Tibial nerve (tissue), 3 donors: ENCODE measurements around the gene RNU5B-1.

ENCODE experiments used
- POLR2A ChIP-seq, 2 donors: fragments of 450-650 bp; IDR thresholded peaks; one replicate each; pipeline ENCODE4 v1.6.1; 2017; ENCODE audit warnings: antibody characterized with exemption in 2 of 2, mild to moderate bottlenecking in 2 of 2, moderate library complexity in 2 of 2
- TF ChIP-seq, protein P1 (sequence below), 5 experiments: fragments of 200-600 bp in 3 of 5; fragments of 450-650 bp in 2 of 5; sonication (generic) in 3 of 5; IDR thresholded peaks; one replicate each; pipeline ENCODE4 v1.5.1; 2016 to 2019; ENCODE audit warnings: antibody characterized with exemption in 5 of 5, mild to moderate bottlenecking in 3 of 5, moderate library complexity in 2 of 5

DNA sequence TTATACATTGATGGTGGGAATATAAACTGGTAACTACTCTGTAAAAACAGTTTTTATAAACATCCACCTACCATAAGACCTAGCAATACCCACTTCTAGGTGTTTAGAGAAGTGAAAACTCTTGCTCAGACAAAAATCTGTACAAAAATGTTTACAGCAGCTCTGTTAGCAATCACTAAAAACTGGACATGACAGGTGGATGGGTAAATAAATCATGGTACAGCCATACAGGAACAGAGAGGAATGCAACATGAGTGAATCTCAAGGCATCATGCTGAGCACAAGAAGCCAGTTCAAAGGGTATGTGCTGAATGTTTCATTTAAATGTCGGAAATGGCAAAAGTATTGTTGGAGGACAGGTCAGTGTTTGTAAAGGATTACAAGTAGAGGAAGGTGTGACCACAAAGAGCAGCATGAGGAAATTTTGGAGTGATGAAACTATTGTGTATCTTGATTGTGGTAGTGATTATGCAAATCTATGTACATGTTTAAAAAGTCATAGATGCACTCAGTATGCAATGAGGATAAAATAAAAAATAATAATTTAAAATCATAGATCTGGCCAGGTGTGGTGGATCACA lies 11.4 kb upstream of the RNU5B-1 start:
- TF ChIP-seq, protein P1, sequence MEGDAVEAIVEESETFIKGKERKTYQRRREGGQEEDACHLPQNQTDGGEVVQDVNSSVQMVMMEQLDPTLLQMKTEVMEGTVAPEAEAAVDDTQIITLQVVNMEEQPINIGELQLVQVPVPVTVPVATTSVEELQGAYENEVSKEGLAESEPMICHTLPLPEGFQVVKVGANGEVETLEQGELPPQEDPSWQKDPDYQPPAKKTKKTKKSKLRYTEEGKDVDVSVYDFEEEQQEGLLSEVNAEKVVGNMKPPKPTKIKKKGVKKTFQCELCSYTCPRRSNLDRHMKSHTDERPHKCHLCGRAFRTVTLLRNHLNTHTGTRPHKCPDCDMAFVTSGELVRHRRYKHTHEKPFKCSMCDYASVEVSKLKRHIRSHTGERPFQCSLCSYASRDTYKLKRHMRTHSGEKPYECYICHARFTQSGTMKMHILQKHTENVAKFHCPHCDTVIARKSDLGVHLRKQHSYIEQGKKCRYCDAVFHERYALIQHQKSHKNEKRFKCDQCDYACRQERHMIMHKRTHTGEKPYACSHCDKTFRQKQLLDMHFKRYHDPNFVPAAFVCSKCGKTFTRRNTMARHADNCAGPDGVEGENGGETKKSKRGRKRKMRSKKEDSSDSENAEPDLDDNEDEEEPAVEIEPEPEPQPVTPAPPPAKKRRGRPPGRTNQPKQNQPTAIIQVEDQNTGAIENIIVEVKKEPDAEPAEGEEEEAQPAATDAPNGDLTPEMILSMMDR (IDR thresholded peaks at IDR 0.05), result no peak
- TF ChIP-seq POLR2A (IDR thresholded peaks at IDR 0.05), result no peak
